ENCODE results near the gene CBLB. TPM values are rescaled to one million over a fixed set of nuclear protein-coding genes. Genes with fewer than 3 reads are reported as not detected.

The CBLB gene
- total RNA-seq, 1 donor from 2014 or later, result 30.0 TPM

- TF ChIP-seq CTCF (IDR thresholded peaks at IDR 0.05; ENCODE audit: insufficient read depth, low read length, severe bottlenecking), result no peak
- FAIRE-seq (no peak), DNase-seq (ENCODE audit: low read depth) (no peak)
- no peaks in the 10 kb centered on the region for H3K36me3 ChIP-seq (ENCODE audit: control insufficient read depth, insufficient read depth, low read length)
- no peak overlapping the region for H3K4me3 ChIP-seq (ENCODE audit: low read depth, low read length)
- no peaks in the 10 kb centered on the region for H3K27me3 ChIP-seq (ENCODE audit: control insufficient read depth, insufficient read depth, low read length)
These were observed 2.9 kb downstream of the CBLB start for GRCh38 chr3:105865867-105866350.

GRCh38 chr3:105865016-105865623, 3.7 kb downstream of the CBLB start:
- Histone ChIP-seq H3K36me3 (ENCODE audit: control insufficient read depth, insufficient read depth, low read length) (peaks cover 3% of the 10 kb centered on the region), H3K27me3 (ENCODE audit: control insufficient read depth, insufficient read depth, low read length) (no peaks in the 10 kb centered on the region), H3K4me3 (ENCODE audit: low read depth, low read length) (no peak overlapping the region)
- no peak for TF ChIP-seq CTCF (IDR thresholded peaks at IDR 0.05; ENCODE audit: insufficient read depth, low read length, severe bottlenecking)
- DNase-seq (ENCODE audit: low read depth) (peak; percentile 53), FAIRE-seq (no peak)

GRCh38 chr3:105864212-105864611, 4.6 kb downstream of the CBLB start:
- TF ChIP-seq CTCF (IDR thresholded peaks at IDR 0.05; ENCODE audit: insufficient read depth, low read length, severe bottlenecking), result no peak
- H3K4me3 ChIP-seq (ENCODE audit: low read depth, low read length), result no peak overlapping the region
- H3K36me3 ChIP-seq (ENCODE audit: control insufficient read depth, insufficient read depth, low read length), result peaks cover 3% of the 10 kb centered on the region
- DNase-seq (ENCODE audit: low read depth) (no peak), FAIRE-seq (no peak)
- H3K27me3 ChIP-seq (ENCODE audit: control insufficient read depth, insufficient read depth, low read length), result no peaks in the 10 kb centered on the region

GRCh38 chr3:105863608-105864007, 5.2 kb downstream of the CBLB start:
- TF ChIP-seq CTCF (IDR thresholded peaks at IDR 0.05; ENCODE audit: insufficient read depth, low read length, severe bottlenecking), result no peak
- H3K4me3 ChIP-seq (ENCODE audit: low read depth, low read length), result no peak overlapping the region
- H3K36me3 ChIP-seq (ENCODE audit: control insufficient read depth, insufficient read depth, low read length), result peaks cover 3% of the 10 kb centered on the region
- H3K27me3 ChIP-seq (ENCODE audit: control insufficient read depth, insufficient read depth, low read length), result no peaks in the 10 kb centered on the region
- FAIRE-seq (no peak), DNase-seq (ENCODE audit: low read depth) (no peak)

- Histone ChIP-seq H3K27me3 (ENCODE audit: control insufficient read depth, insufficient read depth, low read length) (no peaks in the 10 kb centered on the region), H3K4me3 (ENCODE audit: low read depth, low read length) (no peak overlapping the region), H3K36me3 (ENCODE audit: control insufficient read depth, insufficient read depth, low read length) (peaks cover 3% of the 10 kb centered on the region)
- DNase-seq (ENCODE audit: low read depth) (no peak), FAIRE-seq (no peak)
- no peak for TF ChIP-seq CTCF (IDR thresholded peaks at IDR 0.05; ENCODE audit: insufficient read depth, low read length, severe bottlenecking)
These were observed 6.6 kb downstream of the CBLB start for GRCh38 chr3:105862217-105862616.

GRCh38 chr3:105860641-105861040, 8.2 kb downstream of the CBLB start:
- no peak for FAIRE-seq
- no peak for TF ChIP-seq CTCF (IDR thresholded peaks at IDR 0.05; ENCODE audit: insufficient read depth, low read length, severe bottlenecking)
- H3K27me3 ChIP-seq (ENCODE audit: control insufficient read depth, insufficient read depth, low read length), result no peaks in the 10 kb centered on the region
- H3K4me3 ChIP-seq (ENCODE audit: low read depth, low read length), result no peak overlapping the region
- H3K36me3 ChIP-seq (ENCODE audit: control insufficient read depth, insufficient read depth, low read length), result peaks cover 3% of the 10 kb centered on the region
- no peak for DNase-seq (ENCODE audit: low read depth)
